Measurements from ENCODE around the gene CDH20. TPM values are rescaled to one million over a fixed set of nuclear protein-coding genes. Genes with fewer than 3 reads are reported as not detected.

The CDH20 gene
- total and polyA plus RNA-seq, 2 experiments from 2014 or later: not detected

DNA sequence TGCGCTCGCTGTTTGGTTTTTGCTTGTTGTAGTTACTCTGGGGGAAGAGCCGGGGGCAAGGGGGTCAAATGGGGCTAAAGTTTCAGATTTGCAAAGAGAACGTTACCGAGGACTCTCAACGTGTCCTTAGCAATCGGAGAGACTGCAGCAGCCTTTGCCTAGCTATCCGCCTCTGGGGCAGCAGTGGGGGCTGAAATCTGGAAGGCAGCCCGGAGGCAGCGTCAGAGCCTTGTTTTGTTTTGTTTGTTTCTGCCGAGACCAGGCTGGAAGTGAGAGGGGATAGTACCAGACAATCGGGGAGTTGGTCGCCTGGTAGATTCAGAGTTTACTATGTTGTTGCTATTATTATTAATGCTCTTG lies 1.2 kb downstream of the CDH20 start:
- H3K4me3 ChIP-seq: peak overlapping the region; percentile 45
- H3K27ac ChIP-seq: no peak overlapping the region
- TF ChIP-seq, protein P1, sequence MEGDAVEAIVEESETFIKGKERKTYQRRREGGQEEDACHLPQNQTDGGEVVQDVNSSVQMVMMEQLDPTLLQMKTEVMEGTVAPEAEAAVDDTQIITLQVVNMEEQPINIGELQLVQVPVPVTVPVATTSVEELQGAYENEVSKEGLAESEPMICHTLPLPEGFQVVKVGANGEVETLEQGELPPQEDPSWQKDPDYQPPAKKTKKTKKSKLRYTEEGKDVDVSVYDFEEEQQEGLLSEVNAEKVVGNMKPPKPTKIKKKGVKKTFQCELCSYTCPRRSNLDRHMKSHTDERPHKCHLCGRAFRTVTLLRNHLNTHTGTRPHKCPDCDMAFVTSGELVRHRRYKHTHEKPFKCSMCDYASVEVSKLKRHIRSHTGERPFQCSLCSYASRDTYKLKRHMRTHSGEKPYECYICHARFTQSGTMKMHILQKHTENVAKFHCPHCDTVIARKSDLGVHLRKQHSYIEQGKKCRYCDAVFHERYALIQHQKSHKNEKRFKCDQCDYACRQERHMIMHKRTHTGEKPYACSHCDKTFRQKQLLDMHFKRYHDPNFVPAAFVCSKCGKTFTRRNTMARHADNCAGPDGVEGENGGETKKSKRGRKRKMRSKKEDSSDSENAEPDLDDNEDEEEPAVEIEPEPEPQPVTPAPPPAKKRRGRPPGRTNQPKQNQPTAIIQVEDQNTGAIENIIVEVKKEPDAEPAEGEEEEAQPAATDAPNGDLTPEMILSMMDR (IDR thresholded peaks at IDR 0.05; ENCODE audit: low read depth, low read length): no peak
- H3K27me3 ChIP-seq: peaks cover 34% of the 10 kb centered on the region
- peak in 1 of 2 donors; percentile 23 for DNase-seq (ENCODE audit: low read depth in 1 of 2, low spot score in 1 of 2)
- no peaks in the 10 kb centered on the region for H3K36me3 ChIP-seq
- H3K9me3 ChIP-seq (ENCODE audit: low read depth): no peaks in the 10 kb centered on the region
- no peaks in the 10 kb centered on the region for H3K4me1 ChIP-seq (ENCODE audit: low read depth)

DNA sequence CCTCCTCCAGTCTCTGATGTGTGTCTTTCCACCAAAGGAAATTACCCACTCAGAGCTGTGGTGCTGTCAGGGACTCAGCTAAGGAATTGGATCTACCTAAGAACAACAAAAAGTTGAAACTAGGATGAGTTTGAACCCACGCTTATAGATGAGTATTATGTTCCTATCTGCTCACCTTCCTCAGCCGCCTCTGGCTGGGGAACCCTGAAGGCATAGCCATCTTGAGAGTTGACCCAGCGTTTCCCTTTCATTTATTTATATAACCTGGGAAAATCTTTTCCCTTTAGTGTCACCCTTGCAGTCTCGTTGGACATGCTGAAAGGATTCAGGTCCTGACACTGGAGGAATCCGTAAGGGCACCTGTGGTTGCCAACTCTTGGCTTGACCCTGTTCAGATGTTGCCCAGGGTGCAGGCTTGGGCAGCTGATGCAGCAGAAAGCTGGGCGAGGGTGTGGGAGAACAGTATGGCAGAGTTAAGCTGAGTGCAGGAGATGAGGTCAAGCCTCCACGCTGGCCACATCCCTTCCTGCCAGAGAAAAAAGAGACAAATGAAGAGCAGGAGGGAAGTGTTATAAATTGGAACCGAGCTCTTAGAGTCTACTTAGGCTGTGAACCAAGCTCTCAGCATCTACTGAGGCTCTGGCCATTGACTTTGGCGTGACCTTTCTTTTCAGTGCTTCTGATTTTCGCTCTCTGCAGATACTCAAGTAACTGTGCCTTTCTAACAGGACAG lies 1.9 kb downstream of the CDH20 start:
- peak in 1 of 2 donors; percentile 9 for DNase-seq (ENCODE audit: low read depth in 1 of 2, low spot score in 1 of 2)
- Histone ChIP-seq H3K27me3 (peaks cover 34% of the 10 kb centered on the region), H3K9me3 (ENCODE audit: low read depth) (no peaks in the 10 kb centered on the region), H3K36me3 (no peaks in the 10 kb centered on the region), H3K4me3 (no peak overlapping the region), H3K4me1 (ENCODE audit: low read depth) (no peaks in the 10 kb centered on the region), H3K27ac (no peak overlapping the region)
- TF ChIP-seq, protein P1 (IDR thresholded peaks at IDR 0.05; ENCODE audit: low read depth, low read length): no peak

DNA sequence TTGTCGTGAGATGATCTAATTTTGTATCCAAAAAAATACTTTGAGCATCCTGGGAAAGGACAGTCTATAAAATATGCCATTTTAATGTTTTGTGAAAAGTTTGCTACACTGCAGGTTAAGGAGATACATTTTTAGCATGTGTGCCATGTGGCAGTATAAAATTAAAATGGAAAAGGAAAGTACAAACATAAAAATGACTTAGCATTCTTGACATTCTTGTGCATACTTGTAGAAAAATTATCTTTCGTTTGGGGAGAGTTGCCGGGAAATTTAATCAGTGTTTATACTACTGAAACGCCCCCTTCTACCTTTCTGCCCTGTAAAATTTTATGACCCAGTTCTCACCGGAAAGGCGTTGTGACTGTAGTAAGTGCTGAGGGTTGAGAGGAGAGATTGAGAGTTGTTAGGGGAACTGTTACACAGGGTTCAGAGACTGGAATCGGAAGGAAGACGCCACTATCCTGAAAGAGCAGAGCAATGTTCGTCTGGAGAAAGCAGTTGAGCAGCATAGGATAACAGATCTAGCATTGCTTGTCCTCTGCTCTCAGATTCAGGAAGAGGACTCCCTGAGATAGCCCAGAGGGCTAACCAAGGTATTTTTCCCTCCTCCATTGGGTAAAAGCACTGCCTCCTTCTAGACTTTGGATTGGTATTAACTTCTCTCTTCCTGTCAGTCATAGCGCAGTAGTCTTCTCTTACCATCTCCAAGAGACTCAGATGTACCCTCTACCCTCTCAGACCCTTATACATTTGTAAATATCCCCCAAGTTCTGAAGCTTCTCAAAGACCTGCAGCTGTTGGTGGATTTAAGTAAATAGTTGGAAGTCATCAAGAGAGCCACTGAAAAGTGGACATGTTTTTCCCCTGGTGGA lies 2.7 kb downstream of the CDH20 start:
- no peak overlapping the region for H3K27ac ChIP-seq
- TF ChIP-seq, protein P1 (IDR thresholded peaks at IDR 0.05; ENCODE audit: low read depth, low read length): no peak
- H3K9me3 ChIP-seq (ENCODE audit: low read depth): no peaks in the 10 kb centered on the region
- peak in 1 of 2 donors; percentile 30 for DNase-seq (ENCODE audit: low read depth in 1 of 2, low spot score in 1 of 2)
- H3K36me3 ChIP-seq: no peaks in the 10 kb centered on the region
- H3K4me3 ChIP-seq: no peak overlapping the region
- H3K27me3 ChIP-seq: peaks cover 34% of the 10 kb centered on the region
- H3K4me1 ChIP-seq (ENCODE audit: low read depth): no peaks in the 10 kb centered on the region

DNA sequence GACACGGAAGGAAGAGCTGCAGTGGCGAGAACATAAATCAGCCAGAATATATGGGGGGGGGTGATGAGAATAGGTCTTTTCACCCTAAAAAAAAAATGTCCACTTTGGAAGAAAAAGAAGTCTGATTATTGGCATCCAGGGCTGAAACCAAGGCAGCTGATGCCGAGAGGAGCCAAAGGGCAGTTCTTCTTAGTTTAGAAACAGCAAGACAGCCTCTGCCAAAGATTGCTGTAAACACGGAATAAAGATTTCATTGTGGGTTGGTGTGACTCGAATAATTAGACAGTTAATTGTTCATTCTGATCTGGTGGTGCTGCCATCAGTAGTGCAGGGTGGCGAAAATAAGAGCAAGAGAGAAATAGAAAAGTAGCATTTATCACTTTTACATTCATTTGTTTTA lies 3.5 kb downstream of the CDH20 start:
- Histone ChIP-seq H3K36me3 (no peaks in the 10 kb centered on the region), H3K9me3 (ENCODE audit: low read depth) (no peaks in the 10 kb centered on the region), H3K27me3 (peaks cover 34% of the 10 kb centered on the region), H3K4me1 (ENCODE audit: low read depth) (no peaks in the 10 kb centered on the region), H3K4me3 (no peak overlapping the region), H3K27ac (no peak overlapping the region)
- no peak for DNase-seq (ENCODE audit: low read depth in 1 of 2, low spot score in 1 of 2)
- TF ChIP-seq, protein P1 (IDR thresholded peaks at IDR 0.05; ENCODE audit: low read depth, low read length): no peak

DNA sequence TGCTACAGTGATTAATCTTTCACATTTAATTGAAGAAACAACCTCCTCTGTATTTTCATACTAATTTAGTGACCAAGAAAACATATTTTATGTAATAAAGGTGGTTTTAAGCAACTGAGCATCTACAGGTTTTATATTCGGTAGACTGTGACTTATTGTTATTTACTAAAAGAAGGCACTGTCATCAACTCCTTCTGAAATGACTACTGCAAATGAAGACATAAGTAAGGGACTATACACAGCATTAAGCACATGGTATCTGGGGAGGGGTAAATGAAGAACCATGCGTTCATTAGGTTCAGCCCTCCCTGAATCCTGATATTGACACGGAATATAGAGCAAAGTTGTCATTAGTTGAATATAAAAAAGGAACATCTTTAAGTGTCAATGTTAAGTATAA lies 4.3 kb downstream of the CDH20 start:
- DNase-seq (ENCODE audit: low read depth in 1 of 2, low spot score in 1 of 2): no peak
- peaks cover 34% of the 10 kb centered on the region for H3K27me3 ChIP-seq
- no peaks in the 10 kb centered on the region for H3K36me3 ChIP-seq
- TF ChIP-seq, protein P1 (IDR thresholded peaks at IDR 0.05; ENCODE audit: low read depth, low read length): no peak
- no peaks in the 10 kb centered on the region for H3K4me1 ChIP-seq (ENCODE audit: low read depth)
- no peak overlapping the region for H3K27ac ChIP-seq
- H3K9me3 ChIP-seq (ENCODE audit: low read depth): no peaks in the 10 kb centered on the region
- no peak overlapping the region for H3K4me3 ChIP-seq

All from cardiac muscle cell (in vitro differentiated cells and primary cell).